H1 (cell line): ENCODE results near the gene MMAB. TPM values are rescaled to one million over a fixed set of nuclear protein-coding genes. Genes with fewer than 3 reads are reported as not detected.

Experiments
- FOSL1 ChIP-seq: IDR thresholded peaks from 2 replicates; pipeline ENCODE4 v1.6.1; 2011; ENCODE audit warnings: mild to moderate bottlenecking, low read depth, low read length, moderate library complexity; ENCODE audit not compliant: insufficient read depth
- SP1 ChIP-seq: IDR thresholded peaks from 2 replicates; pipeline ENCODE4 v1.6.1; 2011; ENCODE audit warnings: low read depth, low read length
- SRF ChIP-seq: IDR thresholded peaks from 2 replicates; pipeline ENCODE4 v1.6.1; 2011; ENCODE audit warnings: mild to moderate bottlenecking, low read depth, low read length, moderate library complexity
- SUZ12 ChIP-seq: fragments of 200-600 bp; sonication (generic); IDR thresholded peaks from 2 replicates; pipeline ENCODE4 v1.6.1; 2012; ENCODE audit warnings: mild to moderate bottlenecking, inconsistent platforms, low read length, moderate library complexity, mixed read lengths
- ZNF274 ChIP-seq: IDR thresholded peaks from 2 replicates; pipeline ENCODE4 v1.7.0; 2012; ENCODE audit warnings: low read length, borderline replicate concordance; ENCODE audit errors: extremely low read depth
- polyA plus RNA-seq, 7 experiments: library from polyadenylated mRNA; depleted of rRNA in 3 of 7; stranded (reverse) in 5 of 7; unstranded in 2 of 7; fragments of >200 nt in 5 of 7; fragments of 200-250 nt in 2 of 7; gene quantifications; 1 replicate in 5 of 7; 2 replicates in 1 of 7; 4 replicates in 1 of 7; pipeline versions ENCODE4 v1.2.1 to v1.2.3, GENCODE V29; 2011 to 2013; ENCODE audit warnings: missing spikeins in 2 of 7, mixed read lengths in 2 of 7
- total RNA-seq: library from RNA; stranded (reverse); fragmentation: NEBNext Ultra II Directional; extraction: Animal tissue kit (Norgen Biotek cat#: 25700); gene quantifications from 2 replicates; pipeline ENCODE4 v1.2.1, GENCODE V29; 2021
- TF ChIP-seq, protein P1 (sequence below): fragments of 300-600 bp; sonication (generic); IDR thresholded peaks from 2 replicates; pipeline ENCODE4 v1.7.1; 2012; ENCODE audit warnings: low read length, moderate library complexity, mild to moderate bottlenecking, inconsistent platforms; ENCODE audit not compliant: insufficient replicate concordance

The MMAB gene
- total and polyA plus RNA-seq, 2 of the 8 experiments (the other 6 are each of a cell fraction or from before 2014, with no cell fraction given): 12.9 to 18.5 TPM

GRCh38 chr12:109519787-109520186 lies 53.5 kb downstream of the MMAB start (continued):
- TF ChIP-seq, protein P1, sequence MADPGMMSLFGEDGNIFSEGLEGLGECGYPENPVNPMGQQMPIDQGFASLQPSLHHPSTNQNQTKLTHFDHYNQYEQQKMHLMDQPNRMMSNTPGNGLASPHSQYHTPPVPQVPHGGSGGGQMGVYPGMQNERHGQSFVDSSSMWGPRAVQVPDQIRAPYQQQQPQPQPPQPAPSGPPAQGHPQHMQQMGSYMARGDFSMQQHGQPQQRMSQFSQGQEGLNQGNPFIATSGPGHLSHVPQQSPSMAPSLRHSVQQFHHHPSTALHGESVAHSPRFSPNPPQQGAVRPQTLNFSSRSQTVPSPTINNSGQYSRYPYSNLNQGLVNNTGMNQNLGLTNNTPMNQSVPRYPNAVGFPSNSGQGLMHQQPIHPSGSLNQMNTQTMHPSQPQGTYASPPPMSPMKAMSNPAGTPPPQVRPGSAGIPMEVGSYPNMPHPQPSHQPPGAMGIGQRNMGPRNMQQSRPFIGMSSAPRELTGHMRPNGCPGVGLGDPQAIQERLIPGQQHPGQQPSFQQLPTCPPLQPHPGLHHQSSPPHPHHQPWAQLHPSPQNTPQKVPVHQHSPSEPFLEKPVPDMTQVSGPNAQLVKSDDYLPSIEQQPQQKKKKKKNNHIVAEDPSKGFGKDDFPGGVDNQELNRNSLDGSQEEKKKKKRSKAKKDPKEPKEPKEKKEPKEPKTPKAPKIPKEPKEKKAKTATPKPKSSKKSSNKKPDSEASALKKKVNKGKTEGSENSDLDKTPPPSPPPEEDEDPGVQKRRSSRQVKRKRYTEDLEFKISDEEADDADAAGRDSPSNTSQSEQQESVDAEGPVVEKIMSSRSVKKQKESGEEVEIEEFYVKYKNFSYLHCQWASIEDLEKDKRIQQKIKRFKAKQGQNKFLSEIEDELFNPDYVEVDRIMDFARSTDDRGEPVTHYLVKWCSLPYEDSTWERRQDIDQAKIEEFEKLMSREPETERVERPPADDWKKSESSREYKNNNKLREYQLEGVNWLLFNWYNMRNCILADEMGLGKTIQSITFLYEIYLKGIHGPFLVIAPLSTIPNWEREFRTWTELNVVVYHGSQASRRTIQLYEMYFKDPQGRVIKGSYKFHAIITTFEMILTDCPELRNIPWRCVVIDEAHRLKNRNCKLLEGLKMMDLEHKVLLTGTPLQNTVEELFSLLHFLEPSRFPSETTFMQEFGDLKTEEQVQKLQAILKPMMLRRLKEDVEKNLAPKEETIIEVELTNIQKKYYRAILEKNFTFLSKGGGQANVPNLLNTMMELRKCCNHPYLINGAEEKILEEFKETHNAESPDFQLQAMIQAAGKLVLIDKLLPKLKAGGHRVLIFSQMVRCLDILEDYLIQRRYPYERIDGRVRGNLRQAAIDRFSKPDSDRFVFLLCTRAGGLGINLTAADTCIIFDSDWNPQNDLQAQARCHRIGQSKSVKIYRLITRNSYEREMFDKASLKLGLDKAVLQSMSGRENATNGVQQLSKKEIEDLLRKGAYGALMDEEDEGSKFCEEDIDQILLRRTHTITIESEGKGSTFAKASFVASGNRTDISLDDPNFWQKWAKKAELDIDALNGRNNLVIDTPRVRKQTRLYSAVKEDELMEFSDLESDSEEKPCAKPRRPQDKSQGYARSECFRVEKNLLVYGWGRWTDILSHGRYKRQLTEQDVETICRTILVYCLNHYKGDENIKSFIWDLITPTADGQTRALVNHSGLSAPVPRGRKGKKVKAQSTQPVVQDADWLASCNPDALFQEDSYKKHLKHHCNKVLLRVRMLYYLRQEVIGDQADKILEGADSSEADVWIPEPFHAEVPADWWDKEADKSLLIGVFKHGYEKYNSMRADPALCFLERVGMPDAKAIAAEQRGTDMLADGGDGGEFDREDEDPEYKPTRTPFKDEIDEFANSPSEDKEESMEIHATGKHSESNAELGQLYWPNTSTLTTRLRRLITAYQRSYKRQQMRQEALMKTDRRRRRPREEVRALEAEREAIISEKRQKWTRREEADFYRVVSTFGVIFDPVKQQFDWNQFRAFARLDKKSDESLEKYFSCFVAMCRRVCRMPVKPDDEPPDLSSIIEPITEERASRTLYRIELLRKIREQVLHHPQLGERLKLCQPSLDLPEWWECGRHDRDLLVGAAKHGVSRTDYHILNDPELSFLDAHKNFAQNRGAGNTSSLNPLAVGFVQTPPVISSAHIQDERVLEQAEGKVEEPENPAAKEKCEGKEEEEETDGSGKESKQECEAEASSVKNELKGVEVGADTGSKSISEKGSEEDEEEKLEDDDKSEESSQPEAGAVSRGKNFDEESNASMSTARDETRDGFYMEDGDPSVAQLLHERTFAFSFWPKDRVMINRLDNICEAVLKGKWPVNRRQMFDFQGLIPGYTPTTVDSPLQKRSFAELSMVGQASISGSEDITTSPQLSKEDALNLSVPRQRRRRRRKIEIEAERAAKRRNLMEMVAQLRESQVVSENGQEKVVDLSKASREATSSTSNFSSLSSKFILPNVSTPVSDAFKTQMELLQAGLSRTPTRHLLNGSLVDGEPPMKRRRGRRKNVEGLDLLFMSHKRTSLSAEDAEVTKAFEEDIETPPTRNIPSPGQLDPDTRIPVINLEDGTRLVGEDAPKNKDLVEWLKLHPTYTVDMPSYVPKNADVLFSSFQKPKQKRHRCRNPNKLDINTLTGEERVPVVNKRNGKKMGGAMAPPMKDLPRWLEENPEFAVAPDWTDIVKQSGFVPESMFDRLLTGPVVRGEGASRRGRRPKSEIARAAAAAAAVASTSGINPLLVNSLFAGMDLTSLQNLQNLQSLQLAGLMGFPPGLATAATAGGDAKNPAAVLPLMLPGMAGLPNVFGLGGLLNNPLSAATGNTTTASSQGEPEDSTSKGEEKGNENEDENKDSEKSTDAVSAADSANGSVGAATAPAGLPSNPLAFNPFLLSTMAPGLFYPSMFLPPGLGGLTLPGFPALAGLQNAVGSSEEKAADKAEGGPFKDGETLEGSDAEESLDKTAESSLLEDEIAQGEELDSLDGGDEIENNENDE: no peak
- TF ChIP-seq SP1 (no peak), SRF (no peak), SUZ12 (no peak), FOSL1 (no peak), ZNF274 (no peak)
